GM12873 (cell line): ENCODE results near the gene RRP1B.

ENCODE experiments used
- CTCF ChIP-seq: IDR thresholded peaks from 2 replicates; pipeline ENCODE4 v1.5.1; 2012; ENCODE audit warnings: low read depth, mild to moderate bottlenecking, moderate library complexity, low read length, control low read depth; ENCODE audit not compliant: insufficient read depth; ENCODE audit errors: missing control alignments

The RRP1B gene

DNA sequence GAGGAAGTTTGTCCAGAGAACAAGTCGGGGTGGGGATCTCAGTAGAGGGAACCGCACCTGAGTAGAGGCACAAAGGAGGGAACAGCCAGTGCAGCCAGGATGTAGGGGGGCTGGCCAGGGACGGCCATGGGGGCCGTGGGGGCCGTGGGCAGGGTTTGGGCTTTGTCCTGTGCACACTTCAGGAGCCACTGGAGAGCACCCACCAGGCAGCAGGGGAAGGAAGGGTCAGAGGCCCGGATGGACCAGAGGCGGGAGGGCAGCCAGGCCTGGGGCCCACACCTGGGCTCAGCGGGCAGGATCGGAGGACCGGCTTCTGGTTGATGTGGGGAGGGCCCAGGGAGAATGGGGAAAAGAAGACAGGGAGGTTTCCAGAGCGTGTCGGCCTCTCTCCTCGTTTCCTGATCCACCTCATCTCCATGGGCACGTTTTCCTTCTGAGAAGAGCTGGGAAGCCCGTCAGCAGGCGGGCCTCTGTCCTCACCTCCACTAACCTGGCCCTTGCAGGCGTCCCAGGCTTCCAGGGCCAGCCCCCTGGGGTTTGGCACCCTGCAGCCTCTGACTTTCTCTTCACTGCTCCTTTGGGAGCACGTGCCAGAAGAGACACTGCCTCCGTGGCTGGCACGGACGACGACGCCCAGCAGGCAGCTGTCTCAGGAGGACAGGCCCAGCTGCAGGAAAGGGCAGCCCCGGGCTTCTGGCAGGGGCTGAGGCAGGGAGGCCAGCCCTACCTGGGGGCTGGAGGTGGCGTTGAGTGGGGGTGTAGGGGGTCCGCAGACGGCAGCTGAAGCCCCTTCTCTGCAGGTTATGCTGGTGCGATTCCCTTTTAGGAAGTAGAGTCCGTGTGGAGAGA lies 42.8 kb downstream of the RRP1B start:
- TF ChIP-seq CTCF: no peak

DNA sequence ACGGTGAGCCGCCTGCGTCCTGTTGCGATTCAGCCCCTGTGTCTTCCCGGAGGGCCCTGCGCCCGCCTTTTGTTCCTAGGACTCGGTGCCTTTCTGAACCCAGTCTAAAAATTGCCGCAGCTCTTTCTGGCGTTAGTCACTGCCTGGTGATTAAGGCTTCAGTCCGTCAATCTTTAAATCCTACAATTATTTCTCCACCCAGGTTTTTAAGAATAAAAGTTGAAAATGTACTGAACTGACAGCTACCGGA lies 43.4 kb downstream of the RRP1B start:
- no peak for TF ChIP-seq CTCF

- TF ChIP-seq CTCF: no peak
Measured at GRCh38 chr21:43703035-43703880, 43.9 kb downstream of the RRP1B start.

GRCh38 chr21:43707462-43707861 lies 48.1 kb downstream of the RRP1B start:
- TF ChIP-seq CTCF: no peak

GRCh38 chr21:43708745-43709381 lies 49.5 kb downstream of the RRP1B start:
- no peak for TF ChIP-seq CTCF

GRCh38 chr21:43712268-43712942 lies 53.0 kb downstream of the RRP1B start:
- no peak for TF ChIP-seq CTCF
